OCI-LY3 (cell line): Measurements from ENCODE around the gene HECW1.

Source experiments
- EZH2phosphoT487 ChIP-seq: fragments of 200-600 bp; shearing (Covaris generic); IDR thresholded peaks from 2 replicates; pipeline ENCODE4 v1.6.1; 2018; ENCODE audit warnings: antibody characterized with exemption, mixed run types, low read depth
- TF ChIP-seq, protein P1 (sequence below): fragments of 200-600, 300-600 bp; sonication (generic); IDR thresholded peaks from 2 replicates; pipeline ENCODE4 v1.5.1; 2014; ENCODE audit warnings: antibody characterized with exemption, low read length, low read depth

DNA sequence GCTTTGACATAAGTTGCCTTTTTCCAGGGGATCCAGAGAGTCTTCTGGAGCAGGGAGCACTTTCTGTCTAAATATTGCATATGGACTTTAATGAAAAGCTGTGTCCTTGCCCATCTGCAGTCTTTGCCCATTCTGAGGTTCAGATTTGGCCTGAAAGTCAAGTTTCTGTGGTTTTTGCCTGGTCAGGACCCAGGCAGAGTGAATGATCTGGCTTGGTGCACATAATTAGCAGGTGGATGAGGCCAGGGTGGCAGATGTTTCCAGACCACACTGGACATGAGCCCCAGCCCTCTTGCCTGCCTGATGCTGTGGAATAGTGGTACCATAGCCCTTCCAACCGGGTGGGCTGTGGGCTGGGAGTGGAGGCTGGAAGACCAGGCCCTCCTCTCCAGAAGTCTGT lies 11.0 kb downstream of the HECW1 start:
- TF ChIP-seq, protein P1, sequence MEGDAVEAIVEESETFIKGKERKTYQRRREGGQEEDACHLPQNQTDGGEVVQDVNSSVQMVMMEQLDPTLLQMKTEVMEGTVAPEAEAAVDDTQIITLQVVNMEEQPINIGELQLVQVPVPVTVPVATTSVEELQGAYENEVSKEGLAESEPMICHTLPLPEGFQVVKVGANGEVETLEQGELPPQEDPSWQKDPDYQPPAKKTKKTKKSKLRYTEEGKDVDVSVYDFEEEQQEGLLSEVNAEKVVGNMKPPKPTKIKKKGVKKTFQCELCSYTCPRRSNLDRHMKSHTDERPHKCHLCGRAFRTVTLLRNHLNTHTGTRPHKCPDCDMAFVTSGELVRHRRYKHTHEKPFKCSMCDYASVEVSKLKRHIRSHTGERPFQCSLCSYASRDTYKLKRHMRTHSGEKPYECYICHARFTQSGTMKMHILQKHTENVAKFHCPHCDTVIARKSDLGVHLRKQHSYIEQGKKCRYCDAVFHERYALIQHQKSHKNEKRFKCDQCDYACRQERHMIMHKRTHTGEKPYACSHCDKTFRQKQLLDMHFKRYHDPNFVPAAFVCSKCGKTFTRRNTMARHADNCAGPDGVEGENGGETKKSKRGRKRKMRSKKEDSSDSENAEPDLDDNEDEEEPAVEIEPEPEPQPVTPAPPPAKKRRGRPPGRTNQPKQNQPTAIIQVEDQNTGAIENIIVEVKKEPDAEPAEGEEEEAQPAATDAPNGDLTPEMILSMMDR: no peak
- TF ChIP-seq EZH2phosphoT487: no peak
